Measurements from ENCODE around the gene C5AR1. TPM values are rescaled to one million over a fixed set of nuclear protein-coding genes. Genes with fewer than 3 reads are reported as not detected.

Gene C5AR1
- polyA plus RNA-seq, 1 of the 3 experiments (the other 2 are of a cell fraction): 1.2 TPM

DNA sequence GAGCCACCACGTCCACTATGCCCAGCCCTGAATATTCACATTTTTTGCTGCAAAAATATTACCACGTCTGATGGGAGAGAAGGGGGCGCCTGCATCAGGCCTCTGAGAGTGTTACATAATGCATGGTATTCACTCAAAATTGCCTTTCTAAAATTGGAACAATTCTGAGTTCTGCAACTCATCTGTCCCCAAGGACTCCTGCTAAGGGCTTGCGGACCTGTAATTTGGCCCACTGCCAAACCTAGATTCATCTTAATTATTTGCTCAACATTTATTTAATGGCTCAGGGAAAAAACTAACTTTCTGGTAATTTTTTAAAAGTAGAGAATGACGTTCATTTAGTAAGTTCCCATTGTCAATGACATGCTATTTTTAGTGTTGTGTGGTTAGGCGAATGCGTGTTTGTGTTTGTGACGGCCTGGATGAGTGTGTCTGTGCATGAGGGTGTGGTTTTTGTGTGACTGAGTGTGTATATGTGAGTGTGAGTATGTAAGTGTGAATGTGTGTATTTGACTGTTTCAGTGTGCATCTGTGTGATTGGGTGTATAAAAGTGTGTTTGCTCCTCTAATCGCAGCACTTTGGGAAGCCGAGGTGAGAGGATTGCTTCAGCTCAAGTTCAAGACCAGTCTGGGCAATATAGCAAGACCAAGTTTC lies 26.1 kb upstream of the C5AR1 start:
- Histone ChIP-seq H3K4me1 (ENCODE audit: control insufficient read depth in 1 of 2, insufficient read depth in 2 of 2, low read depth in 1 of 2, low read length in 1 of 2) (no peaks in the 10 kb centered on the region), H3F3A (replicated peaks; ENCODE audit: insufficient read depth) (peaks cover 11% of the 10 kb centered on the region), H3K36me3 (replicated peaks in 1 of 2; ENCODE audit: control insufficient read depth in 1 of 2, insufficient read depth in 2 of 2, low read length in 1 of 2) (no peaks in the 10 kb centered on the region), H3K27ac (ENCODE audit: low read depth in 2 of 2, low read length in 1 of 2) (no peak overlapping the region), H3K4me2 (no peak overlapping the region), H4K20me1 (ENCODE audit: insufficient read depth) (no peaks in the 10 kb centered on the region), H3K9me3 (no peaks in the 10 kb centered on the region), H2AFZ (ENCODE audit: low read depth) (no peak overlapping the region), H3K4me3 (ENCODE audit: low read depth in 2 of 2, low read length in 1 of 2) (no peak overlapping the region), H3K9me2 (no peaks in the 10 kb centered on the region), H3K9ac (no peak overlapping the region), H3K27me3 (ENCODE audit: insufficient read depth) (no peaks in the 10 kb centered on the region), H3K79me2 (ENCODE audit: insufficient read depth) (no peaks in the 10 kb centered on the region)
- ChIA-PET POLR2A (no interaction called here), CTCF (interaction anchor here (0.7 to 5.2 kb wide), 14 partner anchors 8 to 224 kb away, joined by 3 to 58 read pairs (median 6); partner anchors contain the start of genes DHX34 and INAFM1)
- 79% methylated on average over 10 of the region's 10 CpGs for WGBS (ENCODE audit: low lambda C conversion rate)
- TF ChIP-seq IRF3 (IDR thresholded peaks at IDR 0.05; ENCODE audit: low read depth, low read length): no peak
- TF ChIP-seq GATA2 (CRISPR knock-in tag; IDR thresholded peaks at IDR 0.05): no peak
- no peak for TF ChIP-seq MXI1 (IDR thresholded peaks at IDR 0.05; ENCODE audit: low read depth, low read length)
- no peak for TF ChIP-seq USF2 (IDR thresholded peaks at IDR 0.05; ENCODE audit: borderline replicate concordance, low read depth, low read length)
- TF ChIP-seq POLR2AphosphoS5 (IDR thresholded peaks at IDR 0.05; ENCODE audit: low read depth, low read length): no peak
- no peak for TF ChIP-seq FOSL2 (IDR thresholded peaks at IDR 0.05; ENCODE audit: borderline replicate concordance, low read depth)
- TF ChIP-seq FOXJ3 (CRISPR knock-in tag; IDR thresholded peaks at IDR 0.05): no peak
- TF ChIP-seq TEAD4 (IDR thresholded peaks at IDR 0.05; ENCODE audit: borderline replicate concordance, insufficient read depth): no peak
- TF ChIP-seq YY1 (IDR thresholded peaks at IDR 0.05; ENCODE audit: low read depth): no peak
- TF ChIP-seq RAD21 (IDR thresholded peaks at IDR 0.05; ENCODE audit: low read length): no peak
- no peak for TF ChIP-seq PBX3 (IDR thresholded peaks at IDR 0.05)
- TF ChIP-seq USF1 (IDR thresholded peaks at IDR 0.05; ENCODE audit: borderline replicate concordance, low read depth): no peak
- no peak for TF ChIP-seq JUND (IDR thresholded peaks at IDR 0.05)
- no peak for TF ChIP-seq SIN3A (IDR thresholded peaks at IDR 0.05; ENCODE audit: borderline replicate concordance, low read depth, low read length)
- TF ChIP-seq TAF1 (IDR thresholded peaks at IDR 0.05; ENCODE audit: borderline replicate concordance, low read depth, low read length): no peak
- TF ChIP-seq EZH2phosphoT487 (IDR thresholded peaks at IDR 0.05; ENCODE audit: borderline replicate concordance, low read depth): no peak
- DNase-seq: no peak

Data from SK-N-SH (cell line).